HCT116 (cell line): Measurements from ENCODE around the gene NGF. TPM values are rescaled to one million over a fixed set of nuclear protein-coding genes. Genes with fewer than 3 reads are reported as not detected.

Experiments used
- ATAC-seq: fragments of 200-7000 bp; cut with Tn5 transposase; 2 replicates; pipeline ENCODE4 v1.9.1; 2020; ENCODE audit warnings: mild to moderate bottlenecking, moderate library complexity
- BruUV-seq: library from RNA; stranded (reverse); fragments of 400-500 nt; replicated peaks from 2 replicates; lab custom pipeline; 2021; lab: Mats Ljungman, UMichigan
- CTCF ChIA-PET: fragments of 300-600 bp; sonication (Branson Sonifier 250); formaldehyde crosslinking; loops from one replicate; lab custom pipeline; 2021; ENCODE audit warnings: antibody characterized with exemption; lab: Charles Lee
- POLR2A ChIA-PET: fragments of 300-600, 350-600 bp; sonication (Branson Sonifier 250); formaldehyde crosslinking; loops from one replicate; lab custom pipeline; 2021; ENCODE audit warnings: antibody characterized with exemption; lab: Charles Lee
- RAD21 ChIA-PET, 2 experiments: fragments of 300-600 bp; sonication (Branson Sonifier 250); formaldehyde crosslinking; loops; one replicate each; lab custom pipeline; 2023; ENCODE audit warnings: low total read pairs in 2 of 2; ENCODE audit not compliant: uncharacterized antibody in 2 of 2, unreplicated experiment in 2 of 2, low non-redundant PET in 1 of 2; lab: Charles Lee
- DNase-seq: peaks from one replicate; pipeline ENCODE4 v3.0.0-alpha.2; 2010; ENCODE audit warnings: low read depth, low spot score
- H2AFZ ChIP-seq: fragments of 200-600 bp; shearing (Covaris generic), sonication (generic); 2 replicates; pipeline ENCODE4 v1.6.1; 2017; ENCODE audit warnings: low read depth, mixed run types, mixed read lengths, antibody characterized with exemption, low read length; ENCODE audit not compliant: poor library complexity, severe bottlenecking
- H3K27ac ChIP-seq: 2 replicates; pipeline ENCODE4 v1.5.1; 2012; ENCODE audit warnings: low read depth, low read length
- H3K27me3 ChIP-seq: fragments of 200-600 bp; sonication (generic); 2 replicates; pipeline ENCODE4 v1.6.1; 2016; ENCODE audit warnings: mixed run types, low read length, mixed read lengths; ENCODE audit not compliant: insufficient read depth
- H3K36me3 ChIP-seq, 2 experiments: fragments of 200-500 bp in 1 of 2; fragments of 200-600 bp in 1 of 2; sonication (Bioruptor generic) in 1 of 2; sonication (generic) in 1 of 2; 2 replicates each; pipeline versions ENCODE4 v1.5.1 to v1.6.1; 2014 to 2016; ENCODE audit warnings: low read length in 2 of 2, inconsistent platforms in 1 of 2, mixed read lengths in 1 of 2, mixed run types in 1 of 2; ENCODE audit not compliant: insufficient read depth in 2 of 2, control insufficient read depth in 1 of 2
- H3K4me1 ChIP-seq, 2 experiments: fragments of 200-600 bp in 1 of 2; sonication (generic) in 1 of 2; 2 replicates each; pipeline versions ENCODE4 v1.5.1 to v1.6.1; 2012 to 2017; ENCODE audit warnings: low read length in 2 of 2, inconsistent platforms in 1 of 2, mild to moderate bottlenecking in 1 of 2, mixed read lengths in 1 of 2, mixed run types in 1 of 2, moderate library complexity in 1 of 2; ENCODE audit not compliant: insufficient read depth in 2 of 2, control insufficient read depth in 1 of 2
- H3K4me2 ChIP-seq: fragments of 200-600 bp; sonication (generic); 2 replicates; pipeline ENCODE4 v1.6.1; 2017; ENCODE audit warnings: mixed run types, low read length, mixed read lengths
- H3K4me3 ChIP-seq, 2 experiments: fragments of 200-600 bp in 1 of 2; sonication (generic) in 1 of 2; replicated peaks in 1 of 2; 2 replicates each; pipeline ENCODE4 v1.5.1; 2011 to 2016; ENCODE audit warnings: low read length in 2 of 2, control low read depth in 1 of 2, low read depth in 1 of 2, mild to moderate bottlenecking in 1 of 2, mixed read lengths in 1 of 2, mixed run types in 1 of 2
- H3K79me2 ChIP-seq: fragments of 200-600 bp; sonication (generic); 2 replicates; pipeline ENCODE4 v1.6.1; 2017; ENCODE audit warnings: mild to moderate bottlenecking, mixed run types, low read length, moderate library complexity, mixed read lengths; ENCODE audit not compliant: insufficient read depth
- H3K9ac ChIP-seq: fragments of 200-600 bp; sonication (generic); 2 replicates; pipeline ENCODE4 v1.6.1; 2016; ENCODE audit warnings: low read length, mixed read lengths
- H3K9me2 ChIP-seq: fragments of 200-600 bp; sonication (generic), shearing (Covaris generic); 2 replicates; pipeline ENCODE4 v1.6.1; 2017; ENCODE audit warnings: mixed run types, mild to moderate bottlenecking, moderate library complexity; ENCODE audit not compliant: insufficient read depth
- H3K9me3 ChIP-seq, 2 experiments: fragments of 200-500 bp in 1 of 2; fragments of 200-600 bp in 1 of 2; sonication (Bioruptor generic) in 1 of 2; sonication (generic) in 1 of 2; 2 replicates each; pipeline ENCODE4 v1.6.1; 2014 to 2017; ENCODE audit warnings: low read length in 2 of 2, mixed read lengths in 2 of 2, inconsistent platforms in 1 of 2, low read depth in 1 of 2, mild to moderate bottlenecking in 1 of 2, mixed run types in 1 of 2, moderate library complexity in 1 of 2; ENCODE audit not compliant: control insufficient read depth in 1 of 2, insufficient read depth in 1 of 2
- H4K20me1 ChIP-seq: fragments of 200-600 bp; sonication (generic), shearing (Covaris generic); 2 replicates; pipeline ENCODE4 v1.6.1; 2017; ENCODE audit warnings: mixed run types, mild to moderate bottlenecking, moderate library complexity; ENCODE audit not compliant: insufficient read depth
- ATF3 ChIP-seq: IDR thresholded peaks from 2 replicates; pipeline ENCODE4 v1.6.1; 2012
- CBX3 ChIP-seq: IDR thresholded peaks from 2 replicates; pipeline ENCODE4 v1.6.1; 2012; ENCODE audit warnings: low read depth
- CEBPB ChIP-seq: IDR thresholded peaks from 2 replicates; pipeline ENCODE4 v1.6.1; 2012; ENCODE audit warnings: low read depth
- CTCF ChIP-seq, 3 experiments: fragments of 200-600 bp in 1 of 3; sonication (generic) in 1 of 3; IDR thresholded peaks in 2 of 3; conservative IDR thresholded peaks in 1 of 3; 2 replicates each; pipeline ENCODE4 v1.5.1; 2012 to 2017; ENCODE audit warnings: low read depth in 2 of 3, low read length in 2 of 3, antibody characterized with exemption in 1 of 3, borderline replicate concordance in 1 of 3, control low read depth in 1 of 3, mild to moderate bottlenecking in 1 of 3, mixed read lengths in 1 of 3, mixed run types in 1 of 3, moderate library complexity in 1 of 3; ENCODE audit not compliant: insufficient read depth in 1 of 3
- EGR1 ChIP-seq: IDR thresholded peaks from 2 replicates; pipeline ENCODE4 v1.6.1; 2012; ENCODE audit warnings: low read depth
- ELF1 ChIP-seq: IDR thresholded peaks from 2 replicates; pipeline ENCODE4 v1.6.1; 2012; ENCODE audit warnings: low read depth, borderline replicate concordance
- EZH2phosphoT487 ChIP-seq: fragments of 200-600 bp; IDR thresholded peaks from 2 replicates; pipeline ENCODE4 v1.6.1; 2018; ENCODE audit warnings: antibody characterized with exemption, borderline replicate concordance
- JUND ChIP-seq: IDR thresholded peaks from 2 replicates; pipeline ENCODE4 v1.6.1; 2012
- POLR2A ChIP-seq: IDR thresholded peaks from 2 replicates; pipeline ENCODE4 v1.7.0; 2011; ENCODE audit warnings: borderline replicate concordance; ENCODE audit not compliant: insufficient read depth, insufficient read length; ENCODE audit errors: extremely low read depth
- POLR2AphosphoS5 ChIP-seq: IDR thresholded peaks from 2 replicates; pipeline ENCODE4 v1.6.1; 2011; ENCODE audit warnings: mild to moderate bottlenecking, low read depth, low read length, moderate library complexity
- RAD21 ChIP-seq: IDR thresholded peaks from 2 replicates; pipeline ENCODE4 v1.6.1; 2012; ENCODE audit warnings: low read depth, mild to moderate bottlenecking
- REST ChIP-seq: IDR thresholded peaks from 2 replicates; pipeline ENCODE4 v1.6.1; 2012; ENCODE audit warnings: low read depth
- SIN3A ChIP-seq: IDR thresholded peaks from 2 replicates; pipeline ENCODE4 v1.6.1; 2012; ENCODE audit warnings: low read depth
- ZFX ChIP-seq: fragments of 450-650 bp; IDR thresholded peaks from 2 replicates; pipeline ENCODE4 v1.6.1; 2017
- ZNF274 ChIP-seq: fragments of 200-500 bp; sonication (Bioruptor generic); IDR thresholded peaks from 2 replicates; pipeline ENCODE4 v1.6.1; 2014; ENCODE audit warnings: mild to moderate bottlenecking, low read depth, low read length, inconsistent platforms
- intact Hi-C: fragments of 100-400 bp; cut with micrococcal nuclease; formaldehyde crosslinking; loops from 2 replicates; pipeline ENCODE4 v1.10.0; 2022
- total RNA-seq: library from RNA; stranded (reverse); gene quantifications from one replicate; pipeline ENCODE4 v1.2.1, GENCODE V29; 2021; ENCODE audit not compliant: unreplicated experiment

The NGF gene
- total RNA-seq, 1 experiment from 2014 or later, result not detected

GRCh38 chr1:115351143-115351542 lies 13.1 kb upstream of the NGF start:
- BruUV-seq, result no TSS peak
- POLR2A ChIA-PET, result no interaction called here

More at GRCh38 chr1:115351143-115351542, 13.1 kb upstream of the NGF start:
- Histone ChIP-seq H3K9me2 (no peaks in the 10 kb centered on the region), H3K27ac (no peak overlapping the region), H3K4me3 (no peak overlapping the region), H2AFZ (no peak overlapping the region), H3K36me3 (no peaks in the 10 kb centered on the region), H3K9me3 (no peaks in the 10 kb centered on the region), H3K4me1 (peaks cover 0 to 1% of the 10 kb centered on the region in 2 experiments; a peak in 1 of 4 replicates), H3K9ac (no peak overlapping the region), H3K27me3 (no peaks in the 10 kb centered on the region; the same call in 1 of the 2 replicates), H3K79me2 (no peaks in the 10 kb centered on the region), H4K20me1 (no peaks in the 10 kb centered on the region), H3K4me2 (no peak overlapping the region)
- intact Hi-C loops, result no loop called here
- ChIA-PET RAD21 (no interaction called here), CTCF (no interaction called here)
- TF ChIP-seq ZFX (no peak), ELF1 (no peak), POLR2AphosphoS5 (no peak), REST (no peak), ATF3 (no peak), CBX3 (no peak), EGR1 (no peak), ZNF274 (no peak), POLR2A (no peak), EZH2phosphoT487 (no peak), JUND (no peak), SIN3A (no peak), RAD21 (no peak), CEBPB (no peak), CTCF (IDR thresholded peaks at IDR 0.05 in 2 of 3, conservative IDR thresholded peaks at IDR 0.05 in 1 of 3; ENCODE audit: borderline replicate concordance in 1 of 3, insufficient read depth in 1 of 3, low read depth in 2 of 3, low read length in 2 of 3) (no peak)
- no peak for DNase-seq
- ATAC-seq, result no peak
